ENCODE measurements around the gene SQSTM1.

The SQSTM1 gene

DNA sequence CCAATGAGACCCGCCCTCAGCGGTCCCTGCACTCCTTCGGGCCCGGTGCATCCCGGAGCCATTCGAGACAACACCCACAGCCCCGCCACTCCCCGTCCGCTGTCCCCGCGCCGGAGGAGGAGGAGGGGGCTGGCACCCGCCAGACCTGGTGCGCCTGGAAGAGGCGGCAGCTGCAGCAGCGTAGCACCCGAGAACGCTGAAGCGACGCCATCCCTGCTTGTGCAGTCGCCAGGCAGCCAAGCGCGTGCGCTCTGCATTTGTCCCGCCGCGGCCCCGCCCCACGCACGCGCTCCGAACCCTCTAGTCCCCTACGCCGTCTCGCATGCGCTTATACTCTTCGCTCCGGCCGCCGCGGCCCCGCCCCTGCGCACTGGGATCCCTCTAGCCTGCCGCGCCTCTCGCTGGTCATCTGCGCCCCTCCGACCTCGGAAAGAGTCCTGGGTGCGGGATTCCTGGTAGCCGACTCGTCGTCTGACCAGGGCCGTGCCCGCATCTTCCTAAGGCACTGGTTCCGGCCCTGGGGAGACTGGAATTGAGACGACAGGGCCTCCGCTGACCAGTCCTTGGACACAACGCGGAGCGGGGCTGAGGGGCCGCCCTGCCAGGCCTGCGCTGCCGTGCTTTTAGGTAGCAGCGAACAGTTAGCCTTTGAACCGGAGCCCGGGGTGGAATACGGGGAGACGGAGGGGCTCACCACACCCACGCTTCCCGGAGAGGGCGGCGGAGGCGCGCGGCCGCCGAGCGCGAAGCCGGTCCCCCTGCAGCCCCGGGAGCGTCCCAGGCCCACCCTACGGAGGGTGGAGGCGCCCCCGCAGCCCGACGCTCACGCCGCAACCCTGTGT, 38.1 kb downstream of the SQSTM1 start, which contains the start of gene MRNIP:
Gene MRNIP, minus strand, starts transcription at position 232 of the 842 bp plus-strand sequence. Its CDS starts 21 bp downstream, at position 211.
- TF ChIP-seq, protein P1, sequence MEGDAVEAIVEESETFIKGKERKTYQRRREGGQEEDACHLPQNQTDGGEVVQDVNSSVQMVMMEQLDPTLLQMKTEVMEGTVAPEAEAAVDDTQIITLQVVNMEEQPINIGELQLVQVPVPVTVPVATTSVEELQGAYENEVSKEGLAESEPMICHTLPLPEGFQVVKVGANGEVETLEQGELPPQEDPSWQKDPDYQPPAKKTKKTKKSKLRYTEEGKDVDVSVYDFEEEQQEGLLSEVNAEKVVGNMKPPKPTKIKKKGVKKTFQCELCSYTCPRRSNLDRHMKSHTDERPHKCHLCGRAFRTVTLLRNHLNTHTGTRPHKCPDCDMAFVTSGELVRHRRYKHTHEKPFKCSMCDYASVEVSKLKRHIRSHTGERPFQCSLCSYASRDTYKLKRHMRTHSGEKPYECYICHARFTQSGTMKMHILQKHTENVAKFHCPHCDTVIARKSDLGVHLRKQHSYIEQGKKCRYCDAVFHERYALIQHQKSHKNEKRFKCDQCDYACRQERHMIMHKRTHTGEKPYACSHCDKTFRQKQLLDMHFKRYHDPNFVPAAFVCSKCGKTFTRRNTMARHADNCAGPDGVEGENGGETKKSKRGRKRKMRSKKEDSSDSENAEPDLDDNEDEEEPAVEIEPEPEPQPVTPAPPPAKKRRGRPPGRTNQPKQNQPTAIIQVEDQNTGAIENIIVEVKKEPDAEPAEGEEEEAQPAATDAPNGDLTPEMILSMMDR (IDR thresholded peaks at IDR 0.05; ENCODE audit: low read depth, low read length, missing control alignments): no peak
- DNase-seq (ENCODE audit: low read depth): peak; percentile 79
- H3K4me3 ChIP-seq (ENCODE audit: low read depth, low read length): peak within 1 kb of the TSS; percentile 83

DNA sequence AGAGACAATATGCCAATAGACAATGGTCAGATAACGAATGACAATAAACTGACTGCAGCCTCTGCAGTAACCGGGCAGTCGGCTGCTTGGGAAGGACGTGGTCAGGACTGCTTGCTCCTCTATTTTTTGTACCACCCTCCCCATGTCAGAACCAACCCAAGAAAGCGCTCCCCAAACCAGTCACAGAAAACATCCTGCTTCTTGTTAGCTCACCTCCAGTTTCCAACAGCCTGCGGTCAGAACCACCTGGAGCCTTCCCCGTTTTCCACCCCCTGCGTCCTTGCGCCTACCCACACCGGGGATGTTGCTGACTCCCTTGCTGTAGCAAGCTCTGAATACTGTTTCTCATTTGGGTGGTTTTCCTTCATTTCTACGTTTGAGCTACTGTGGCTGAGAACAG, 39.6 kb downstream of the SQSTM1 start:
- TF ChIP-seq, protein P1 (IDR thresholded peaks at IDR 0.05; ENCODE audit: low read depth, low read length, missing control alignments): no peak
- DNase-seq (ENCODE audit: low read depth): no peak
- H3K4me3 ChIP-seq (ENCODE audit: low read depth, low read length): no peak overlapping the region

DNA sequence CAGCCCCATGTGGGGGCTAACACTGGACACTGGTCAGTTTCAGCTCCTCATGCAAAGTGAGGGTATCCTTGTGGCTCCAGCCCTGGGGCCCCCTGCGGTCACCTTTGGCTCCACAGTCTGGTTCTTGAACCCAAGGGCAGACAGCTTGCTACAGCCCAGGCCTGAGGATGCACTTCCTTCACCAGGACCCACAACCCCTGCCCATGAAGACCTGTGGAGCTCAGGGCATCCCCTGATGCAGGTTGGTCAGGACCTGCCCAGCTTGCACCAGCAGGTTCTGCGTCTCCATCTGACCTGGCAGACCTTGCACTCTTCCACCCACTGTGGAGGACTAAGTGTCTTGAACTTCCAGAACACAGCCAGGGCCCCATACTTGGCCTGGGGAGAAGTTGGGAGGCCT, 41.6 kb downstream of the SQSTM1 start:
- H3K4me3 ChIP-seq (ENCODE audit: low read depth, low read length): no peak overlapping the region
- TF ChIP-seq, protein P1 (IDR thresholded peaks at IDR 0.05; ENCODE audit: low read depth, low read length, missing control alignments): no peak
- no peak for DNase-seq (ENCODE audit: low read depth)

DNA sequence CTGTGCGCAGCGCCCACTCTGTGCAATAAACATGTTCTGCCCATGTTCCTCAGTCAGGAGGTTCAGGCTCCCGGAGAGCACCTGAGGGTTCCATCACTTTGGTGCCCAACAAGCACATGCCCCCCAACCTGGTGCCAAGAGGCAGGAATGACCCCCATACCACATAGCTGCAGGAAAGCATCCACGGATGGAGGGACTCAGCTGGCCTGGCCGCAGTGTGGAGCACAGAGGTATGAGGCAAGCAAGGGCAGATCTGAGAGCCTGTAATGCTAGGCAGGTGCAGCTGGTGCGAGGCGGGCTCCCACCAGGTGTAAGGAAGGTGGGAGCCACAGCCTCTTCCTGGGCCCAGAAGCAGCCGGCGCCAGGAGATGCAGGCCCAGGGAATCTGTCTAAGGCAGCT, 42.2 kb downstream of the SQSTM1 start:
- no peak overlapping the region for H3K4me3 ChIP-seq (ENCODE audit: low read depth, low read length)
- DNase-seq (ENCODE audit: low read depth): no peak
- TF ChIP-seq, protein P1 (IDR thresholded peaks at IDR 0.05; ENCODE audit: low read depth, low read length, missing control alignments): no peak

DNA sequence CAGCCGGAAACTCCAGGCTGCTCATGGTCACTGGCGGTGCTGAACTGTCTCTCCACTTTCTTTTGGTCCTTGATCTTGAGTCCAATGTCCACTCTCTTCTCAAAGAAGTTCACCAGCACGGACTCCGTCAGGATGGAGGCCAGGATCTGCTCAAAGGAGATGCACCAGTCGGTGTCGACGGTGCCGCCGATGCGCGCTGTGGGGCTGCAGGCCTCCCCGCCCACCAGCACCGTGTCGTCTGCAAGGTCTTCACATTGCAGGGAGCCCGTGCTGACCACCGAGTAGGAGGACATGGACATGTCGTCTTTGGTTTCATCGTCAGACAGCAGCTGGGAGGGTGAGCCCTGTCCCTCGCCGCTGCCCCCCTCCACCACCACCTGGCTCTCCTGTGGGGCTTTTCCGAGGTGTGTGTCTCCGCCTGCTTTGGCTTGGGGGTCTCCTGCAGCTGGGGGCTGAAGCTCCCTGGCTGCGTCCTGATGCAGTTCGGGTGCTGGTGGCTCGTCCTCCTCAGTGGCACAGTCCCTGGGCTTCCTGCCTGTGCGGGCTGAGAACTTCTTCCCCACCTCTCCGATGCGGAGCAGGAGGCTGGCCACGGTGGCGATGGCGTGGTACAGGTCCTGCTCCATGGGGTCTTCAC, 42.9 kb downstream of the SQSTM1 start:
- TF ChIP-seq, protein P1 (IDR thresholded peaks at IDR 0.05; ENCODE audit: low read depth, low read length, missing control alignments): no peak
- DNase-seq (ENCODE audit: low read depth): no peak
- H3K4me3 ChIP-seq (ENCODE audit: low read depth, low read length): no peak overlapping the region

DNA sequence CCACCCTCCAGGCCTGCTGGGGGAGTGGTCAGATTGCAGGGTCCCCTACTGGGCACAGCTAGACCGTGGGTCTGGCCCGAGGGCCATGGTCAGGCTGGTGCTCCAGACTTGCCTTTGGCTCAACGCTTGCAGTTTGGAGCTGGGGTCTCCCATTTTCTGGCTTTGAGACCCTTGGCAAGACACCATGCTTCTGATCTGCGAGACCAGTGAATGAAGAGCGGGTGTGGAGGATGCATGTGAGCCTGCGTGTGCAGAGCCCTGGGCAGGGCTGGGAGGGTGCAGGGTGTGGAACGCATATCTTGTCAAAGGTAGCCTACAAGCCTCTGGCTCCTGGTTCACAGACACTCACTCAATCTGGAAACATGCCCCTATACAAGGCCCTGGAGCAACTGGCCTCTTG, 44.0 kb downstream of the SQSTM1 start:
- DNase-seq (ENCODE audit: low read depth): no peak
- TF ChIP-seq, protein P1 (IDR thresholded peaks at IDR 0.05; ENCODE audit: low read depth, low read length, missing control alignments): no peak
- no peak overlapping the region for H3K4me3 ChIP-seq (ENCODE audit: low read depth, low read length)
